GM12878 (cell line): ENCODE data around the gene SYNPR. TPM values are rescaled to one million over a fixed set of nuclear protein-coding genes. Genes with fewer than 3 reads are reported as not detected.

ENCODE experiments used
- ATAC-seq: fragments of 200-7000 bp; cut with Tn5 transposase; 3 replicates; pipeline ENCODE4 v1.9.1; 2020; ENCODE audit warnings: mild to moderate bottlenecking, moderate library complexity
- BruUV-seq: library from RNA; stranded (reverse); fragments of 400-500 nt; replicated peaks from 2 replicates; lab custom pipeline; 2021; lab: Mats Ljungman, UMichigan
- CTCF ChIA-PET: fragments of 300-600 bp; sonication (Branson Sonifier 250); formaldehyde crosslinking; extraction: SDS; loops from one replicate; lab custom pipeline; 2021; ENCODE audit warnings: inconsistent platforms; lab: Yijun Ruan, JAX
- POLR2A ChIA-PET: fragments of 350-600 bp; formaldehyde crosslinking; extraction: SDS; loops from one replicate; lab custom pipeline; 2021; ENCODE audit warnings: inconsistent platforms; lab: Charles Lee
- RAD21 ChIA-PET: fragments of 300-600 bp; sonication (Branson Sonifier 250); formaldehyde crosslinking; loops from one replicate; lab custom pipeline; 2023; ENCODE audit warnings: antibody characterized with exemption; ENCODE audit not compliant: unreplicated experiment; lab: Charles Lee
- SMC1A ChIA-PET: fragments of 300-600 bp; sonication (Branson Sonifier 250); formaldehyde crosslinking; loops from one replicate; lab custom pipeline; 2023; ENCODE audit not compliant: unreplicated experiment, uncharacterized antibody; lab: Charles Lee
- DNase-seq: peaks from one replicate; pipeline ENCODE4 v3.0.0-alpha.2; 2011; ENCODE audit warnings: low read depth, low spot score
- FAIRE-seq: peaks from 3 replicates; lab custom pipeline; 2011; peaks lifted over from hg19 to GRCh38; lab: Jason Lieb, UNC
- H2AFZ ChIP-seq: 2 replicates; pipeline ENCODE4 v1.6.0; 2011; ENCODE audit warnings: low read depth, low read length, control low read depth; ENCODE audit not compliant: control insufficient read depth
- H3K27ac ChIP-seq: 2 replicates; pipeline ENCODE4 v1.5.1; 2011; ENCODE audit warnings: control low read depth; ENCODE audit not compliant: control insufficient read depth, insufficient read depth
- H3K27me3 ChIP-seq, 2 experiments: replicated peaks in 1 of 2; 2 replicates each; pipeline versions ENCODE4 v1.6.0 to v1.6.1; 2011; ENCODE audit warnings: low read length in 1 of 2; ENCODE audit not compliant: control insufficient read depth in 2 of 2, insufficient read depth in 2 of 2
- H3K36me3 ChIP-seq, 2 experiments: 2 replicates each; pipeline ENCODE4 v1.5.1; 2011; ENCODE audit warnings: low read length in 1 of 2; ENCODE audit not compliant: control insufficient read depth in 2 of 2, insufficient read depth in 2 of 2
- H3K4me1 ChIP-seq: 2 replicates; pipeline ENCODE4 v1.6.1; 2011; ENCODE audit warnings: mild to moderate bottlenecking, low read length, moderate library complexity, mixed read lengths; ENCODE audit not compliant: control insufficient read depth, insufficient read depth
- H3K4me2 ChIP-seq: 2 replicates; pipeline ENCODE4 v1.6.0; 2011; ENCODE audit warnings: control low read depth; ENCODE audit not compliant: control insufficient read depth, insufficient read depth
- H3K4me3 ChIP-seq: fragments of 200-600 bp; sonication (generic); 2 replicates; pipeline ENCODE4 v1.5.1; 2016
- H3K79me2 ChIP-seq: 2 replicates; pipeline ENCODE4 v1.6.0; 2011; ENCODE audit warnings: low read length; ENCODE audit not compliant: control insufficient read depth, insufficient read depth
- H3K9ac ChIP-seq: 2 replicates; pipeline ENCODE4 v1.8.0; 2011; ENCODE audit warnings: low read length, control low read depth, mixed read lengths; ENCODE audit not compliant: control insufficient read depth, insufficient read depth
- H3K9me3 ChIP-seq: replicated peaks from 3 replicates; pipeline ENCODE4 v1.5.1; 2011; ENCODE audit warnings: mild to moderate bottlenecking, low read length; ENCODE audit not compliant: control insufficient read depth, insufficient read depth
- H4K20me1 ChIP-seq: 2 replicates; pipeline ENCODE4 v1.6.0; 2011; ENCODE audit not compliant: control insufficient read depth, insufficient read depth
- ASH2L ChIP-seq: fragments of 300-600, 200-600 bp; sonication (generic); IDR thresholded peaks from 2 replicates; pipeline ENCODE4 v1.6.1; 2017; ENCODE audit warnings: low read depth, mild to moderate bottlenecking, borderline replicate concordance
- CBX3 ChIP-seq: fragments of 200-600 bp; sonication (generic); IDR thresholded peaks from 2 replicates; pipeline ENCODE4 v1.6.1; 2016; ENCODE audit warnings: low read depth, borderline replicate concordance
- ETV6 ChIP-seq, 2 experiments: fragments of 450-650 bp in 1 of 2; IDR thresholded peaks in 1 of 2; conservative IDR thresholded peaks in 1 of 2; 2 replicates each; pipeline ENCODE4 v1.6.1; 2014; ENCODE audit warnings: antibody characterized with exemption in 1 of 2, borderline replicate concordance in 1 of 2, low read depth in 1 of 2, mild to moderate bottlenecking in 1 of 2, moderate library complexity in 1 of 2
- IKZF2 ChIP-seq, 2 experiments: fragments of 450-650 bp; IDR thresholded peaks; 2 replicates each; pipeline ENCODE4 v1.6.1; 2017; ENCODE audit warnings: mild to moderate bottlenecking in 2 of 2, moderate library complexity in 2 of 2
- JUNB ChIP-seq: IDR thresholded peaks from 2 replicates; pipeline ENCODE4 v1.6.1; 2016; ENCODE audit warnings: antibody characterized with exemption, mild to moderate bottlenecking
- KAT2A ChIP-seq: conservative IDR thresholded peaks from 2 replicates; pipeline ENCODE4 v1.6.1; 2011; ENCODE audit warnings: low read depth, low read length; ENCODE audit not compliant: control insufficient read depth
- LARP7 ChIP-seq: fragments of 450-650 bp; IDR thresholded peaks from 2 replicates; pipeline ENCODE4 v1.6.1; 2017; ENCODE audit warnings: mild to moderate bottlenecking
- MEF2A ChIP-seq: IDR thresholded peaks from 2 replicates; pipeline ENCODE4 v1.6.1; 2011; ENCODE audit warnings: low read depth, mild to moderate bottlenecking, low read length, moderate library complexity; ENCODE audit not compliant: insufficient read depth
- RBBP5 ChIP-seq: fragments of 200-600 bp; sonication (generic); conservative IDR thresholded peaks from 2 replicates; pipeline ENCODE4 v1.6.1; 2016
- STAT1 ChIP-seq: fragments of 450-650 bp; conservative IDR thresholded peaks from 2 replicates; pipeline ENCODE4 v1.6.1; 2014; ENCODE audit warnings: antibody characterized with exemption, mild to moderate bottlenecking
- ZBTB11 ChIP-seq: fragments of 450-650 bp; formaldehyde crosslinking; IDR thresholded peaks from 2 replicates; pipeline ENCODE4 v1.5.0; 2022; ENCODE audit warnings: mild to moderate bottlenecking, missing genetic modification characterization
- WGBS: methylation state at CpG from one replicate; pipeline ENCODE4 v1.1.6; 2016; ENCODE audit warnings: low lambda C conversion rate; ENCODE audit not compliant: insufficient replicate concordance, insufficient coverage; ENCODE audit errors: missing lambda C conversion rate; 5-methylcytosine and 5-hydroxymethylcytosine counted together
- in situ Hi-C: fragments of 300-500 bp; cut with MboI; formaldehyde crosslinking; loops from 9 replicates; pipeline ENCODE4 v1.14.3; 2018; ENCODE audit warnings: mixed read lengths
- intact Hi-C: fragments of 100-400 bp; cut with micrococcal nuclease; formaldehyde crosslinking; loops from one replicate; pipeline ENCODE4 v1.14.2; 2022; ENCODE audit not compliant: unreplicated experiment
- polyA plus RNA-seq, 11 experiments: library from polyadenylated mRNA; depleted of rRNA in 4 of 11; unstranded in 6 of 11; stranded (reverse) in 5 of 11; fragments of >200 nt; fragmentation: Nextera tagmentation in 4 of 11; fragmentation: Illumina TruSeq in 1 of 11; extraction: Ambion mirVana in 4 of 11; extraction: Trizol in 1 of 11; gene quantifications; 1 replicate in 1 of 11; 2 replicates in 10 of 11; pipeline versions ENCODE4 v1.2.1 to v1.2.3, GENCODE V29; 2011 to 2016; ENCODE audit warnings: inconsistent platforms in 2 of 11, missing spikeins in 2 of 11, low read depth in 1 of 11
- total RNA-seq, 4 experiments: library from RNA; depleted of rRNA in 3 of 4; stranded (reverse); fragments of >200 nt in 3 of 4; fragmentation: Illumina TruSeq in 1 of 4; extraction: Trizol in 1 of 4; gene quantifications; 2 replicates each; pipeline versions ENCODE4 v1.2.1 to v1.2.3, GENCODE V29; 2013 to 2021
- TF ChIP-seq, protein P1 (sequence below): IDR thresholded peaks from 2 replicates; pipeline ENCODE4 v1.6.1; 2012; ENCODE audit warnings: mild to moderate bottlenecking, low read depth, low read length
- TF ChIP-seq, protein P2 (sequence below): IDR thresholded peaks from 2 replicates; pipeline ENCODE4 v1.6.1; 2012; ENCODE audit warnings: improper control_type of control experiment, low read depth, low read length; ENCODE audit not compliant: insufficient replicate concordance

Gene SYNPR
- total and polyA plus RNA-seq, 10 of the 15 experiments (the other 5 are each of a cell fraction or from before 2014, with no cell fraction given), result not detected

DNA sequence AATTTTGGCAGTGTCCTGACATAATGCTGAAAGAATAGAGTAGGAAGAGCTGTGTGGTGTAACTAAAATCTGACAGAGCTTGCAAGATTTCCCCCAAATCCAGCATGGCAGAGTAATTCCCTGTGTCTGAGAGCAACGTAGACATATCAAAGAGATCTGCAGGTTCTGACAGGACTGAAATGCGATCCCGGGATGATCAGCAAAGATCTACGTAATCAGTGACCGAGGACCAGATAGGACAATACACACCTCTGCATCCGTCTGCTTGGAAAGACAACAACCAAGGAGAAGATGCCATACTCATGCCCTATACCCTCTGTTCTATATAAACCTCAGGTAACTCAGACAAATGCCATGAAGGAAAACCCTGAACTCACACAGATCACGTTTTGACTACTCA is 26.6 kb upstream of the SYNPR start:
- H3K79me2 ChIP-seq, result no peaks in the 10 kb centered on the region
- no peak for FAIRE-seq
- H3K27me3 ChIP-seq, result no peaks in the 10 kb centered on the region
- BruUV-seq, result no TSS peak
- no peak overlapping the region for H3K4me2 ChIP-seq
- H3K36me3 ChIP-seq, result no peaks in the 10 kb centered on the region
- H3K4me3 ChIP-seq, result no peak overlapping the region
- intact Hi-C loops (no loop called here), in situ Hi-C loops (no loop called here)
- no peak overlapping the region for H2AFZ ChIP-seq
- SMC1A ChIA-PET, result no interaction called here
- RAD21 ChIA-PET, result no interaction called here
- H3K9me3 ChIP-seq, result no peaks in the 10 kb centered on the region
- H4K20me1 ChIP-seq, result no peaks in the 10 kb centered on the region; the same call in 1 of the 2 replicates
- CTCF ChIA-PET, result interaction anchor here (0.7 kb wide), 1 partner anchor 121 kb away, joined by 3 read pairs; no protein-coding TSS in a partner anchor
- WGBS, result 16% methylated on average over 7 of the region's 7 CpGs
- no peaks in the 10 kb centered on the region for H3K4me1 ChIP-seq
- no peak for ATAC-seq
- no peak for DNase-seq
- no peak overlapping the region for H3K9ac ChIP-seq
- POLR2A ChIA-PET, result no interaction called here
- TF ChIP-seq LARP7 (no peak), JUNB (no peak), ASH2L (no peak), KAT2A (no peak), MEF2A (no peak), RBBP5 (no peak), CBX3 (no peak), IKZF2 (IDR thresholded peaks at IDR 0.05) (no peak), STAT1 (no peak), ETV6 (conservative IDR thresholded peaks at IDR 0.05 in 1 of 2, IDR thresholded peaks at IDR 0.05 in 1 of 2; ENCODE audit: borderline replicate concordance in 1 of 2, low read depth in 1 of 2) (no peak), ZBTB11 (CRISPR knock-in tag) (no peak)
- TF ChIP-seq, protein P1, sequence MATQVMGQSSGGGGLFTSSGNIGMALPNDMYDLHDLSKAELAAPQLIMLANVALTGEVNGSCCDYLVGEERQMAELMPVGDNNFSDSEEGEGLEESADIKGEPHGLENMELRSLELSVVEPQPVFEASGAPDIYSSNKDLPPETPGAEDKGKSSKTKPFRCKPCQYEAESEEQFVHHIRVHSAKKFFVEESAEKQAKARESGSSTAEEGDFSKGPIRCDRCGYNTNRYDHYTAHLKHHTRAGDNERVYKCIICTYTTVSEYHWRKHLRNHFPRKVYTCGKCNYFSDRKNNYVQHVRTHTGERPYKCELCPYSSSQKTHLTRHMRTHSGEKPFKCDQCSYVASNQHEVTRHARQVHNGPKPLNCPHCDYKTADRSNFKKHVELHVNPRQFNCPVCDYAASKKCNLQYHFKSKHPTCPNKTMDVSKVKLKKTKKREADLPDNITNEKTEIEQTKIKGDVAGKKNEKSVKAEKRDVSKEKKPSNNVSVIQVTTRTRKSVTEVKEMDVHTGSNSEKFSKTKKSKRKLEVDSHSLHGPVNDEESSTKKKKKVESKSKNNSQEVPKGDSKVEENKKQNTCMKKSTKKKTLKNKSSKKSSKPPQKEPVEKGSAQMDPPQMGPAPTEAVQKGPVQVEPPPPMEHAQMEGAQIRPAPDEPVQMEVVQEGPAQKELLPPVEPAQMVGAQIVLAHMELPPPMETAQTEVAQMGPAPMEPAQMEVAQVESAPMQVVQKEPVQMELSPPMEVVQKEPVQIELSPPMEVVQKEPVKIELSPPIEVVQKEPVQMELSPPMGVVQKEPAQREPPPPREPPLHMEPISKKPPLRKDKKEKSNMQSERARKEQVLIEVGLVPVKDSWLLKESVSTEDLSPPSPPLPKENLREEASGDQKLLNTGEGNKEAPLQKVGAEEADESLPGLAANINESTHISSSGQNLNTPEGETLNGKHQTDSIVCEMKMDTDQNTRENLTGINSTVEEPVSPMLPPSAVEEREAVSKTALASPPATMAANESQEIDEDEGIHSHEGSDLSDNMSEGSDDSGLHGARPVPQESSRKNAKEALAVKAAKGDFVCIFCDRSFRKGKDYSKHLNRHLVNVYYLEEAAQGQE, result no peak
- TF ChIP-seq, protein P2, sequence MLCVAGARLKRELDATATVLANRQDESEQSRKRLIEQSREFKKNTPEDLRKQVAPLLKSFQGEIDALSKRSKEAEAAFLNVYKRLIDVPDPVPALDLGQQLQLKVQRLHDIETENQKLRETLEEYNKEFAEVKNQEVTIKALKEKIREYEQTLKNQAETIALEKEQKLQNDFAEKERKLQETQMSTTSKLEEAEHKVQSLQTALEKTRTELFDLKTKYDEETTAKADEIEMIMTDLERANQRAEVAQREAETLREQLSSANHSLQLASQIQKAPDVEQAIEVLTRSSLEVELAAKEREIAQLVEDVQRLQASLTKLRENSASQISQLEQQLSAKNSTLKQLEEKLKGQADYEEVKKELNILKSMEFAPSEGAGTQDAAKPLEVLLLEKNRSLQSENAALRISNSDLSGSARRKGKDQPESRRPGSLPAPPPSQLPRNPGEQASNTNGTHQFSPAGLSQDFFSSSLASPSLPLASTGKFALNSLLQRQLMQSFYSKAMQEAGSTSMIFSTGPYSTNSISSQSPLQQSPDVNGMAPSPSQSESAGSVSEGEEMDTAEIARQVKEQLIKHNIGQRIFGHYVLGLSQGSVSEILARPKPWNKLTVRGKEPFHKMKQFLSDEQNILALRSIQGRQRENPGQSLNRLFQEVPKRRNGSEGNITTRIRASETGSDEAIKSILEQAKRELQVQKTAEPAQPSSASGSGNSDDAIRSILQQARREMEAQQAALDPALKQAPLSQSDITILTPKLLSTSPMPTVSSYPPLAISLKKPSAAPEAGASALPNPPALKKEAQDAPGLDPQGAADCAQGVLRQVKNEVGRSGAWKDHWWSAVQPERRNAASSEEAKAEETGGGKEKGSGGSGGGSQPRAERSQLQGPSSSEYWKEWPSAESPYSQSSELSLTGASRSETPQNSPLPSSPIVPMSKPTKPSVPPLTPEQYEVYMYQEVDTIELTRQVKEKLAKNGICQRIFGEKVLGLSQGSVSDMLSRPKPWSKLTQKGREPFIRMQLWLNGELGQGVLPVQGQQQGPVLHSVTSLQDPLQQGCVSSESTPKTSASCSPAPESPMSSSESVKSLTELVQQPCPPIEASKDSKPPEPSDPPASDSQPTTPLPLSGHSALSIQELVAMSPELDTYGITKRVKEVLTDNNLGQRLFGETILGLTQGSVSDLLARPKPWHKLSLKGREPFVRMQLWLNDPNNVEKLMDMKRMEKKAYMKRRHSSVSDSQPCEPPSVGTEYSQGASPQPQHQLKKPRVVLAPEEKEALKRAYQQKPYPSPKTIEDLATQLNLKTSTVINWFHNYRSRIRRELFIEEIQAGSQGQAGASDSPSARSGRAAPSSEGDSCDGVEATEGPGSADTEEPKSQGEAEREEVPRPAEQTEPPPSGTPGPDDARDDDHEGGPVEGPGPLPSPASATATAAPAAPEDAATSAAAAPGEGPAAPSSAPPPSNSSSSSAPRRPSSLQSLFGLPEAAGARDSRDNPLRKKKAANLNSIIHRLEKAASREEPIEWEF, result no peak
- H3K27ac ChIP-seq, result no peak overlapping the region
